Measurements from ENCODE around the gene LRP3.
"Not testable (repeated sequence)": the region's sequence is repeated elsewhere in the genome, so short reads cannot be mapped to it uniquely, and the experiment has no call there.

The LRP3 gene

GRCh38 chr19:33163481-33163880 lies 30.6 kb upstream of the LRP3 start:
- no peak overlapping the region for H3K4me3 Mint-ChIP-seq
- TF ChIP-seq CTCF (IDR thresholded peaks at IDR 0.05; ENCODE audit: unreplicated experiment in 3 of 3): no peak
- H3K36me3 Mint-ChIP-seq (ENCODE audit: low read depth): peaks cover 5% of the 10 kb centered on the region
- peaks cover 8% of the 10 kb centered on the region for H3K9me3 Mint-ChIP-seq
- H3K27me3 Mint-ChIP-seq (ENCODE audit: low read depth): no peaks in the 10 kb centered on the region
- H3K4me1 Mint-ChIP-seq: no peaks in the 10 kb centered on the region
- H3K27ac Mint-ChIP-seq: no peak overlapping the region

GRCh38 chr19:33166037-33166436 lies 28.1 kb upstream of the LRP3 start:
- not testable (repeated sequence) for H3K27me3 Mint-ChIP-seq (ENCODE audit: low read depth); H3K36me3 Mint-ChIP-seq (ENCODE audit: low read depth); H3K4me3 Mint-ChIP-seq; H3K27ac Mint-ChIP-seq; H3K4me1 Mint-ChIP-seq; H3K9me3 Mint-ChIP-seq

GRCh38 chr19:33167438-33167837 lies 26.7 kb upstream of the LRP3 start:
- H3K4me1 Mint-ChIP-seq: peaks cover 5% of the 10 kb centered on the region
- peaks cover 9% of the 10 kb centered on the region for H3K36me3 Mint-ChIP-seq (ENCODE audit: low read depth)
- no peak overlapping the region for H3K4me3 Mint-ChIP-seq
- TF ChIP-seq CTCF (IDR thresholded peaks at IDR 0.05; ENCODE audit: unreplicated experiment in 3 of 3): no peak
- H3K27ac Mint-ChIP-seq: no peak overlapping the region
- H3K9me3 Mint-ChIP-seq: peaks cover 9% of the 10 kb centered on the region
- no peaks in the 10 kb centered on the region for H3K27me3 Mint-ChIP-seq (ENCODE audit: low read depth)

- Mint-ChIP-seq H3K36me3 (ENCODE audit: low read depth) (peaks cover 9% of the 10 kb centered on the region), H3K4me3 (no peak overlapping the region), H3K27me3 (ENCODE audit: low read depth) (no peaks in the 10 kb centered on the region), H3K27ac (no peak overlapping the region), H3K9me3 (peaks cover 9% of the 10 kb centered on the region), H3K4me1 (peaks cover 8% of the 10 kb centered on the region)
- no peak for TF ChIP-seq CTCF (IDR thresholded peaks at IDR 0.05; ENCODE audit: unreplicated experiment in 3 of 3)
Observed at GRCh38 chr19:33168528-33168927, 25.6 kb upstream of the LRP3 start.

- H3K36me3 Mint-ChIP-seq (ENCODE audit: low read depth): peaks cover 9% of the 10 kb centered on the region
- H3K9me3 Mint-ChIP-seq: peaks cover 9% of the 10 kb centered on the region
- no peak for TF ChIP-seq CTCF (IDR thresholded peaks at IDR 0.05; ENCODE audit: unreplicated experiment in 3 of 3)
Observed at GRCh38 chr19:33171222-33171795, 22.8 kb upstream of the LRP3 start.

GRCh38 chr19:33171916-33172359 lies 22.2 kb upstream of the LRP3 start:
- Mint-ChIP-seq H3K36me3 (ENCODE audit: low read depth) (peaks cover 9% of the 10 kb centered on the region), H3K9me3 (peaks cover 11% of the 10 kb centered on the region), H3K4me3 (no peak overlapping the region), H3K4me1 (peaks cover 20% of the 10 kb centered on the region), H3K27ac (no peak overlapping the region), H3K27me3 (ENCODE audit: low read depth) (no peaks in the 10 kb centered on the region)
- no peak for TF ChIP-seq CTCF (IDR thresholded peaks at IDR 0.05; ENCODE audit: unreplicated experiment in 3 of 3)

More at GRCh38 chr19:33171222-33171795, 22.8 kb upstream of the LRP3 start:
- peak overlapping the region in 2 of 3 experiments; percentile 23 to 54 for H3K27ac Mint-ChIP-seq
- H3K4me1 Mint-ChIP-seq: peaks cover 20% of the 10 kb centered on the region
- no peaks in the 10 kb centered on the region for H3K27me3 Mint-ChIP-seq (ENCODE audit: low read depth)
- H3K4me3 Mint-ChIP-seq: no peak overlapping the region

Measured in nephron (organoid).